ENCODE measurements around the gene PWWP2A. TPM values are rescaled to one million over a fixed set of nuclear protein-coding genes. Genes with fewer than 3 reads are reported as not detected.
"Not testable (repeated sequence)": the region's sequence is repeated elsewhere in the genome, so short reads cannot be mapped to it uniquely, and the experiment has no call there.

PWWP2A gene
- total and polyA plus RNA-seq, 4 donors: 4.3 to 29.4 (median 16.3) TPM

- H3K9me3 ChIP-seq (ENCODE audit: control insufficient read depth, low read length); H3K36me3 ChIP-seq (ENCODE audit: control insufficient read depth in 1 of 2, insufficient read depth in 2 of 2, low read length in 1 of 2); H3K27me3 ChIP-seq (ENCODE audit: control insufficient read depth in 1 of 2, insufficient read depth in 2 of 2, low read length in 1 of 2); H3K27ac ChIP-seq (ENCODE audit: low read depth in 1 of 2, low read length in 2 of 2); ATAC-seq (ENCODE audit: low FRiP score); H3K4me3 ChIP-seq (ENCODE audit: low read length in 2 of 2); H3K4me1 ChIP-seq (ENCODE audit: control insufficient read depth in 1 of 2, insufficient read depth in 2 of 2, low read length in 2 of 2); intact Hi-C loops (cut with DNase I); DNase-seq: not testable (repeated sequence)
- 42 to 50% methylated on average over 3 of the region's 3 CpGs for WGBS, 2 donors
Measured at GRCh38 chr5:160160875-160161274, 41.6 kb upstream of the PWWP2A start.

DNA sequence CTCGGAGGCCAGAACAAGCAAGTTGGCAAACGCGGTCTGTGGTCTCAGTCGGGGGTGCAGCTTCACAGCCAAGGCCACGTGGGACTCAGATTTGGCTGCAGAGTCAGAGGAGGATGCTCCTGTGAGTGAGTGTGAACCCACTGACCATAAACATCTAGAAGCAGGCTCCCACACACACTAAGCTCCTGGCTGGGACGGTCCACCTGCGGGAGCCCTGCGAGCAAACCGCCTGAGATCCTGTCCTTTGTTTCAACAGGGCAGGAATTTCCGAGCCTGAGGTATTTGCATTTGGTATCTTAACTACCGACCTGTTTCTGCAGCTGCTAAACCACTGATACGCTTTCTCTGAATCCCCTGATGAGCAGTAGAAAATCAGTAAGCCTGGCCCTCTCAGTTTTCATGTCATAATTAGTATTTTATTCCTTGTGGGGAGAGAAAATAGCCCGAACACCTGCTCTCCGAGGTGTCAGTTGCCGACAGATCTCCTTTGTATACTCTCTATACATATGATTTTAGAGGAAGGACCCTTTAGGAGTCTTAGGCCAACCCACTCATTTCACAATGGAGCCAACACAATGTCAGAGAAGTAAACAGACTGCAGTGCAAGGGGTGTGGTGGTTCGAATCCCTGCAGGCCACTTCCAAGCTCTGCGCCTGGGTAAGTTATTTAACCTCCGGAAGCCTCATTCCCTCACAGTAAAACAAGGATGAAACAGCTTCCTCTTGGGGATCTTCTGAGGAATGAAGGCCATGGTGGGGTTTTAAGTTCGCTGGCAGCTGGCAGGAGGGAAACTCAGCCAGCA is 40.9 kb upstream of the PWWP2A start:
- Histone ChIP-seq H3K36me3 (ENCODE audit: control insufficient read depth in 1 of 2, insufficient read depth in 2 of 2, low read length in 1 of 2) (no peaks in the 10 kb centered on the region), H3K4me1 (ENCODE audit: control insufficient read depth in 1 of 2, insufficient read depth in 2 of 2, low read length in 2 of 2) (no peaks in the 10 kb centered on the region), H3K27me3 (ENCODE audit: control insufficient read depth in 1 of 2, insufficient read depth in 2 of 2, low read length in 1 of 2) (no peaks in the 10 kb centered on the region), H3K4me3 (ENCODE audit: low read length in 2 of 2) (no peak overlapping the region), H3K9me3 (ENCODE audit: control insufficient read depth, low read length) (no peaks in the 10 kb centered on the region), H3K27ac (ENCODE audit: low read depth in 1 of 2, low read length in 2 of 2) (no peak overlapping the region)
- DNase-seq (no peak), ATAC-seq (ENCODE audit: low FRiP score) (no peak)
- WGBS, 2 donors: 79 to 84% methylated on average over 19 of the region's 19 CpGs
- intact Hi-C loops (cut with DNase I): no loop called here

DNA sequence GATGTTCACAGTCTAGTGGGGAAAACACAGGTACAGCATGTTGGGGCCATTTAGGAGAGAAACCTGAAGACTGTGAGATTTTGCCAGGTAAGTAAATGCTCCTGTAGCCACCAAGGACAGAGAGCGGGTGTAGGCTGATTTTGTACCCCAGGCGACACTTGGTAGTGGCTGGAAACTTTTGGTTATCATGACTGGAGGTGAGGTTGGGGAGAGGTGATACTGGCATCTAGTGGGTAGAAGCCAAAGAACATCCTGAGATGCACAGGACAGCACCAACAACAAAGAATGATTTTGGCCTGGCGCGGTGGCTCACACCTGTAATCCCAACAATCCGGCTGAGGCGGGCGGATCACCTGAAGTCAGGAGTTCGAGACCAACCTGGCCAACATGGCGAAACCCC is 38.8 kb upstream of the PWWP2A start:
- Histone ChIP-seq H3K4me3 (ENCODE audit: low read length in 2 of 2) (no peak overlapping the region), H3K4me1 (ENCODE audit: control insufficient read depth in 1 of 2, insufficient read depth in 2 of 2, low read length in 2 of 2) (no peaks in the 10 kb centered on the region), H3K27me3 (ENCODE audit: control insufficient read depth in 1 of 2, insufficient read depth in 2 of 2, low read length in 1 of 2) (no peaks in the 10 kb centered on the region), H3K36me3 (ENCODE audit: control insufficient read depth in 1 of 2, insufficient read depth in 2 of 2, low read length in 1 of 2) (no peaks in the 10 kb centered on the region), H3K9me3 (ENCODE audit: control insufficient read depth, low read length) (no peaks in the 10 kb centered on the region), H3K27ac (ENCODE audit: low read depth in 1 of 2, low read length in 2 of 2) (no peak overlapping the region)
- ATAC-seq (ENCODE audit: low FRiP score): no peak
- intact Hi-C loops (cut with DNase I): no loop called here
- 95 to 97% methylated on average over 9 of the region's 9 CpGs for WGBS, 2 donors
- no peak for DNase-seq

DNA sequence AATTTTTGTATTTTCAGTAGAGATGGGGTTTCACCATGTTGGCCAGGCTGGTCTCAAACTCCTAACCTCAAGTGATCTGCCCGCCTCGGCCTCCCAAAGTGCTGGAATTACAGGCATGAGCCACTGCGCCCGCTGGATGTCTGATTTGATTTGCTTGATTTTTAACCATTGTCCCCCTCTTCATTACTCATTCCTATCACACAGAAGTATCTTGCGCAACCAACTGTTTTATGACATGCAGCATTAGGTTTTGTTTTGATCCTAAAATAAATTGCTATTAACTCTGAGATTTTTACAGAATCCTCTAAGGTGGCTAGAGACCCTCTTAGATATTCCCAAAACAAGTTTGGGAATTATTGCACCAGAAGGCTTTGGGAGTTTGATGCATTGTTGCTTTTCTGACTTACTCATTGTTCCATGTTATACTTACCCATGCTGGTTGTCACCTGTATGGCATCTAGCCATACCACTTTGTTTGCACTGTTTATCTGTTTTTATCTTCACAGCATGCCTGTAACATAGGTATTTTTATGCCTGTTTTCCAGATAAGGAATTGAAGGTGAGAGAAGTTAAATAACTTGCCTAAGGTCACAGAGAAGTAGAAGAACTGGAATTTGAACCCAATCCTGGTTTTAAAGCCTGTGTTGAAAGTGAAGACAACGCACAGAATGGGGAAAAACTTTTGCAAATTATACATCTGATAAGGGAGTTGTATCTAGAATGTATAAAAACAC is 35.9 kb upstream of the PWWP2A start:
- intact Hi-C loops (cut with DNase I): no loop called here
- 92 to 93% methylated on average over 6 of the region's 6 CpGs for WGBS, 2 donors
- Histone ChIP-seq H3K27me3 (ENCODE audit: control insufficient read depth in 1 of 2, insufficient read depth in 2 of 2, low read length in 1 of 2) (no peaks in the 10 kb centered on the region), H3K4me1 (ENCODE audit: control insufficient read depth in 1 of 2, insufficient read depth in 2 of 2, low read length in 2 of 2) (no peaks in the 10 kb centered on the region), H3K9me3 (ENCODE audit: control insufficient read depth, low read length) (no peaks in the 10 kb centered on the region), H3K4me3 (ENCODE audit: low read length in 2 of 2) (no peak overlapping the region), H3K36me3 (ENCODE audit: control insufficient read depth in 1 of 2, insufficient read depth in 2 of 2, low read length in 1 of 2) (no peaks in the 10 kb centered on the region), H3K27ac (ENCODE audit: low read depth in 1 of 2, low read length in 2 of 2) (no peak overlapping the region)
- ATAC-seq (ENCODE audit: low FRiP score) (no peak), DNase-seq (no peak)

- 83 to 94% methylated on average over 6 of the region's 6 CpGs for WGBS, 2 donors
- no peaks in the 10 kb centered on the region for H3K4me1 ChIP-seq (ENCODE audit: control insufficient read depth in 1 of 2, insufficient read depth in 2 of 2, low read length in 2 of 2)
- H3K27me3 ChIP-seq (ENCODE audit: control insufficient read depth in 1 of 2, insufficient read depth in 2 of 2, low read length in 1 of 2): no peaks in the 10 kb centered on the region
- intact Hi-C loops (cut with DNase I): no loop called here
- no peak overlapping the region for H3K27ac ChIP-seq (ENCODE audit: low read depth in 1 of 2, low read length in 2 of 2)
- no peaks in the 10 kb centered on the region for H3K9me3 ChIP-seq (ENCODE audit: control insufficient read depth, low read length)
- ATAC-seq (ENCODE audit: low FRiP score): no peak
- no peak overlapping the region for H3K4me3 ChIP-seq (ENCODE audit: low read length in 2 of 2)
- no peaks in the 10 kb centered on the region for H3K36me3 ChIP-seq (ENCODE audit: control insufficient read depth in 1 of 2, insufficient read depth in 2 of 2, low read length in 1 of 2)
- DNase-seq: no peak
Measured at GRCh38 chr5:160152901-160153300, 33.7 kb upstream of the PWWP2A start.

DNA sequence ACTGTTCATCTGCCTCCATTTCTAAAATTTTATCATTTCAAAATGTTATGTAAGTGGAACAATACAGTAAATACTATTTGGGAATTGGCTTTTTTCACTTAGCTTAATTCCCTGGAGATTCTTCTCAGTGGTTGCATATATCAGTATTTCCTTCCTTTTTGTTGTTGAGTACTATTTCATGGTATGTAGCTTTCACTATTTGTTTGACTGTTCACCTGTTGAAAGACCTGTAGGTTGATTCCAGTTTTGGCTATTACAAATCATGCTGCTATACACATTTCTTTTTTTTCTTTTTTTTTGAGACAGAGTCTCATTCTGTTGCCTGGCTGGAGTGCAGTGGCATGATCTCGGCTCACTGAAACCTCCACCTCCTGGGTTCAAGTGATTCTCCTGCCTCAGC is 33.0 kb upstream of the PWWP2A start:
- ATAC-seq (ENCODE audit: low FRiP score): no peak
- Histone ChIP-seq H3K4me1 (ENCODE audit: control insufficient read depth in 1 of 2, insufficient read depth in 2 of 2, low read length in 2 of 2) (no peaks in the 10 kb centered on the region), H3K36me3 (ENCODE audit: control insufficient read depth in 1 of 2, insufficient read depth in 2 of 2, low read length in 1 of 2) (no peaks in the 10 kb centered on the region), H3K4me3 (ENCODE audit: low read length in 2 of 2) (no peak overlapping the region), H3K9me3 (ENCODE audit: control insufficient read depth, low read length) (no peaks in the 10 kb centered on the region), H3K27me3 (ENCODE audit: control insufficient read depth in 1 of 2, insufficient read depth in 2 of 2, low read length in 1 of 2) (no peaks in the 10 kb centered on the region), H3K27ac (ENCODE audit: low read depth in 1 of 2, low read length in 2 of 2) (no peak overlapping the region)
- no peak for DNase-seq
- 82 to 86% methylated on average over 1 of the region's 1 CpG for WGBS, 2 donors
- intact Hi-C loops (cut with DNase I): no loop called here

DNA sequence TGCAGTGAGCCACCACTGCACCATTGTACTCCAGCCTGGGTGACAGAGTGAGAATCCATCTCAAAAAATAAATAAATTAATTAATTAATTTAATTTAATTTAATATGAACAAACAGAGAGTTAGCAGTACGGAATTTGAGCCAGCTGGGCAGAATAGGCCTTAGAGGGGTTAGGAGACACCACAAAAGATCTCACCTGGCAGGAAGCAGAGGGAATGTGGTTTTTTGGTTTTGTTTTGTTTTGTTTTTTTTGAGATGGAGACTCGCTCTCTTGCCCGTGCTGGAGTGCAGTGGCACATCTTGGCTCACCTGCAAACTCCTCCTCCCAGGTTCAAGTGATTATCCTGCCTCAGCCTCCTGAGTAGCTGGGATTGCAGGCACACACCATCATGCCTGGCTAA is 31.8 kb upstream of the PWWP2A start:
- 86 to 92% methylated on average over 3 of the region's 3 CpGs for WGBS, 2 donors
- DNase-seq (no peak), ATAC-seq (ENCODE audit: low FRiP score) (no peak)
- Histone ChIP-seq H3K9me3 (ENCODE audit: control insufficient read depth, low read length) (no peaks in the 10 kb centered on the region), H3K4me3 (ENCODE audit: low read length in 2 of 2) (no peak overlapping the region), H3K27me3 (ENCODE audit: control insufficient read depth in 1 of 2, insufficient read depth in 2 of 2, low read length in 1 of 2) (no peaks in the 10 kb centered on the region), H3K36me3 (ENCODE audit: control insufficient read depth in 1 of 2, insufficient read depth in 2 of 2, low read length in 1 of 2) (no peaks in the 10 kb centered on the region), H3K4me1 (ENCODE audit: control insufficient read depth in 1 of 2, insufficient read depth in 2 of 2, low read length in 2 of 2) (no peaks in the 10 kb centered on the region), H3K27ac (ENCODE audit: low read depth in 1 of 2, low read length in 2 of 2) (no peak overlapping the region)
- intact Hi-C loops (cut with DNase I): no loop called here

GRCh38 chr5:160150381-160150780 is 31.1 kb upstream of the PWWP2A start:
- H3K27me3 ChIP-seq (ENCODE audit: control insufficient read depth in 1 of 2, insufficient read depth in 2 of 2, low read length in 1 of 2): no peaks in the 10 kb centered on the region
- no peaks in the 10 kb centered on the region for H3K36me3 ChIP-seq (ENCODE audit: control insufficient read depth in 1 of 2, insufficient read depth in 2 of 2, low read length in 1 of 2)
- no peaks in the 10 kb centered on the region for H3K9me3 ChIP-seq (ENCODE audit: control insufficient read depth, low read length)
- ATAC-seq (ENCODE audit: low FRiP score) (no peak), DNase-seq (no peak)
- H3K4me1 ChIP-seq (ENCODE audit: control insufficient read depth in 1 of 2, insufficient read depth in 2 of 2, low read length in 2 of 2): no peaks in the 10 kb centered on the region
- no peak overlapping the region for H3K27ac ChIP-seq (ENCODE audit: low read depth in 1 of 2, low read length in 2 of 2)
- 81 to 83% methylated on average over 3 of the region's 3 CpGs for WGBS, 2 donors
- intact Hi-C loops (cut with DNase I): no loop called here
- H3K4me3 ChIP-seq (ENCODE audit: low read length in 2 of 2): no peak overlapping the region

DNA sequence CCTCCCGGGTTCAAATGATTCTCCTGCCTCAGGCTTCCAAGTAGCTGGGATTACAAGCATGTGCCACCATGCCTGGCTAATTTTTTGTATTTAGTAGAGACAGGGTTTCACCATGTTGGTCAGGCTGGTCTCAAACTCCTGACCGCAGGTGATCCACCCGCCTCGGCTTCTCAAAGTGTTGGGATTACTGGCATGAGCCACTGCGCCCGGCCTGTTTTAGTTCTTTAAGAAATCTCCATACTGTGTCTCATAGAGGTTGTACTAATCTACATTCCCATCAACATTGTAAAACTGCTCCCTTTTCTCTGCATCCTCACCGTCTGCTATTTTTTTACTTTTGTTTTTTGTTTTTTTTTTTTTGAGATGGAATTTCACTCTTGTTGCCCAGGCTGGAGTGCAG is 25.2 kb upstream of the PWWP2A start:
- whole genome bisulfite sequencing, 2 donors: 86 to 89% methylated on average over 7 of the region's 7 CpGs

More for the DNA sequence above, 25.2 kb upstream of the PWWP2A start:
- H3K36me3 ChIP-seq (ENCODE audit: control insufficient read depth in 1 of 2, insufficient read depth in 2 of 2, low read length in 1 of 2); H3K27me3 ChIP-seq (ENCODE audit: control insufficient read depth in 1 of 2, insufficient read depth in 2 of 2, low read length in 1 of 2); H3K4me3 ChIP-seq (ENCODE audit: low read length in 2 of 2); ATAC-seq (ENCODE audit: low FRiP score); H3K9me3 ChIP-seq (ENCODE audit: control insufficient read depth, low read length); H3K27ac ChIP-seq (ENCODE audit: low read depth in 1 of 2, low read length in 2 of 2); H3K4me1 ChIP-seq (ENCODE audit: control insufficient read depth in 1 of 2, insufficient read depth in 2 of 2, low read length in 2 of 2); intact Hi-C loops (cut with DNase I); DNase-seq: not testable (repeated sequence)
